ENCODE measurements around the gene PIGT.

Gene PIGT

GRCh38 chr20:45444050-45444449 is 28.1 kb downstream of the PIGT start:
- peak overlapping the region; percentile 32 for H3K4me3 Mint-ChIP-seq
- peaks cover 26% of the 10 kb centered on the region for H3K4me1 Mint-ChIP-seq
- DNase-seq (ENCODE audit: low spot score in 2 of 2) (peak; percentile 20 to 47), ATAC-seq (replicated peaks; ENCODE audit: extremely low read depth, poor library complexity, severe bottlenecking) (peak; percentile 91)
- H3K9me3 Mint-ChIP-seq = no peaks in the 10 kb centered on the region
- no peak overlapping the region for H3K27ac Mint-ChIP-seq (ENCODE audit: low read depth)
- H3K36me3 Mint-ChIP-seq (ENCODE audit: insufficient read depth) = peaks cover 6% of the 10 kb centered on the region
- no peaks in the 10 kb centered on the region for H3K27me3 Mint-ChIP-seq

DNA sequence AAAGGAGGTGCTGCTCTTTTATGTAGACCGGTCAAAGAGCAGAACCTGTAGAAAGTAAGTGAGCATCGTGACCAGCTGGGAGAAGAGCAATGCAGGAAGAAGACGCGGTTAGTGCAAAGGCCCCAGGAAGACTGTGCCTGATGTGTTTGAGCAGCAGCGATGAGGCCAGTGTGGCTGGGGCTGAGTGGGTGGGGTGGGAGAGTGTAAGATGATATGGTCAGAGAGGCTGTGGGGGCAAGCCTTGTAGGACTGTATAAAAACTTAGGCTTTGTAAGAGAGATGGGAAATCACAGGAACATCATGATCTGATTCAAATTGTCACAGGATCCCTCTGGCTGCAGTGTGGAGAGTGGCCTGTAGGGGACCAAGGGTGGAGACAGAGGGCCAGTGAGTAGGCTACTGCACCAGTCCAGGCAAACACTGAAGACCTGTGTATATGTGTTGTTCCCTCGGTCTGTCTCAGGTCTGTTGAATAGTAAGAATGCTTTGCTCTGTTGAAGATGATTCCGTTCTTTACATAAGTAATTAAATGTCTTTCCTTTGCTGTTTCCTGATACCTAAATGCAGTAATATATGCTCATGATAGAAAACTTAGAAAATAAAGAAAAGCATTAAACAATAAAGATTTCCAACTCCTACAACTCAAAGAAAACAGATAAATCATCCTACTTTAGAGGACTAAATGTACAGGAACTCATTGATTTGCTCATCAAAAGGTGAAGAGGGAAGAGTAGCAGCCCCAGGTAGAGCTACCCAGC is 30.0 kb downstream of the PIGT start:
- no peaks in the 10 kb centered on the region for H3K27me3 Mint-ChIP-seq
- peaks cover 6% of the 10 kb centered on the region for H3K36me3 Mint-ChIP-seq (ENCODE audit: insufficient read depth)
- H3K4me1 Mint-ChIP-seq = peaks cover 32% of the 10 kb centered on the region
- DNase-seq (ENCODE audit: low spot score in 2 of 2) (no peak), ATAC-seq (replicated peaks; ENCODE audit: extremely low read depth, poor library complexity, severe bottlenecking) (no peak)
- no peak overlapping the region for H3K27ac Mint-ChIP-seq (ENCODE audit: low read depth)
- no peak overlapping the region for H3K4me3 Mint-ChIP-seq
- H3K9me3 Mint-ChIP-seq = no peaks in the 10 kb centered on the region

- DNase-seq (ENCODE audit: low spot score in 2 of 2) (no peak), ATAC-seq (replicated peaks; ENCODE audit: extremely low read depth, poor library complexity, severe bottlenecking) (no peak)
- peaks cover 6% of the 10 kb centered on the region for H3K36me3 Mint-ChIP-seq (ENCODE audit: insufficient read depth)
- H3K27ac Mint-ChIP-seq (ENCODE audit: low read depth) = no peak overlapping the region
- H3K27me3 Mint-ChIP-seq = no peaks in the 10 kb centered on the region
- no peak overlapping the region for H3K4me3 Mint-ChIP-seq
- peaks cover 32% of the 10 kb centered on the region for H3K4me1 Mint-ChIP-seq
- H3K9me3 Mint-ChIP-seq = no peaks in the 10 kb centered on the region
These were observed 32.3 kb downstream of the PIGT start for GRCh38 chr20:45448270-45448669.

DNA sequence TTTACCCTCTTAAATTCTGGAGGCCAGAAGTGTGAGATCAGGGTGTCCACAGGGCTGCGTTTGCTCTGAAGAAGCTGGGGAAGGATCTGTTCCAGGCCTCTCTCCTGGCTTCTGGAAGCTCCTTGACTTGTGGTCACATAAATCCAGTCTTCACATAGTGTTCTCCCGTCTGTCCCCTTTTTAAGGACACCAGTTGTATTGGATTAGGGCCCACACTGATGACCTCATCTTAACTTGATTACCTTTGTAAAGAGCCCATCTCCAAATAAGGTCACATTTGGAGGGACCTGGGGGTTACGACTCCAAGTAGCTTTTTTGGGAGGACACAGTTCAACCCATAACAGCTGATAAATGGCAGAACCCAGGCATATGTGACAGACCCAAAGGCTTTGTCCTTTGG is 33.6 kb downstream of the PIGT start:
- Mint-ChIP-seq H3K9me3 (no peaks in the 10 kb centered on the region), H3K4me3 (no peak overlapping the region), H3K36me3 (ENCODE audit: insufficient read depth) (peaks cover 3% of the 10 kb centered on the region), H3K27ac (ENCODE audit: low read depth) (no peak overlapping the region), H3K27me3 (no peaks in the 10 kb centered on the region), H3K4me1 (peaks cover 21% of the 10 kb centered on the region)
- ATAC-seq (replicated peaks; ENCODE audit: extremely low read depth, poor library complexity, severe bottlenecking) = no peak
- no peak for DNase-seq (ENCODE audit: low spot score in 2 of 2)

GRCh38 chr20:45450097-45450818 is 34.3 kb downstream of the PIGT start:
- Mint-ChIP-seq H3K27ac (ENCODE audit: low read depth) (no peak overlapping the region), H3K4me3 (no peak overlapping the region), H3K4me1 (peaks cover 13% of the 10 kb centered on the region), H3K27me3 (no peaks in the 10 kb centered on the region), H3K9me3 (no peaks in the 10 kb centered on the region), H3K36me3 (ENCODE audit: insufficient read depth) (peaks cover 3% of the 10 kb centered on the region)
- ATAC-seq (replicated peaks; ENCODE audit: extremely low read depth, poor library complexity, severe bottlenecking) (peak; percentile 52), DNase-seq (ENCODE audit: low spot score in 2 of 2) (no peak)

DNA sequence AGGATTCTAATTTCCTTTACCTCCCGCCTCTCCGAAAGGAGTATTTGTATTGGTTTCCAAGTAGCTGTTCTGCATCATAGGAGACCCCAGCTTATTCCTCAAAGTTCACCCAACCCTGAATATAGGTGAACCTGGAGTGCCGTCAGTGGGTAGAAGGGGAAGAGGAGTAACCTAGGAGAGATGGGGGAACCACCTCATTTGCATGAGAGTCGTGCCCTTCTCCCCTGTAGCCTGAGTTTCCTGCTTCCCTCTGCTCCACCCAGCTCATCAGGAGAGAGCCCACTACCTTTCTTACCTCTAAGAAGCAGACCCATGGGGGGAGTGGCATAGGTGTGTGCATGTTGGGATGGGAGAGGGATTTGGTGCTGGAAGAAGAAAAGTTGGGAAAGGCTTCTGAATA is 36.3 kb downstream of the PIGT start:
- no peaks in the 10 kb centered on the region for H3K9me3 Mint-ChIP-seq
- H3K36me3 Mint-ChIP-seq (ENCODE audit: insufficient read depth) = no peaks in the 10 kb centered on the region
- no peak for DNase-seq (ENCODE audit: low spot score in 2 of 2)
- no peak overlapping the region for H3K4me3 Mint-ChIP-seq
- no peak for ATAC-seq (replicated peaks; ENCODE audit: extremely low read depth, poor library complexity, severe bottlenecking)
- H3K27me3 Mint-ChIP-seq = no peaks in the 10 kb centered on the region
- H3K4me1 Mint-ChIP-seq = peaks cover 6% of the 10 kb centered on the region
- no peak overlapping the region for H3K27ac Mint-ChIP-seq (ENCODE audit: low read depth)

DNA sequence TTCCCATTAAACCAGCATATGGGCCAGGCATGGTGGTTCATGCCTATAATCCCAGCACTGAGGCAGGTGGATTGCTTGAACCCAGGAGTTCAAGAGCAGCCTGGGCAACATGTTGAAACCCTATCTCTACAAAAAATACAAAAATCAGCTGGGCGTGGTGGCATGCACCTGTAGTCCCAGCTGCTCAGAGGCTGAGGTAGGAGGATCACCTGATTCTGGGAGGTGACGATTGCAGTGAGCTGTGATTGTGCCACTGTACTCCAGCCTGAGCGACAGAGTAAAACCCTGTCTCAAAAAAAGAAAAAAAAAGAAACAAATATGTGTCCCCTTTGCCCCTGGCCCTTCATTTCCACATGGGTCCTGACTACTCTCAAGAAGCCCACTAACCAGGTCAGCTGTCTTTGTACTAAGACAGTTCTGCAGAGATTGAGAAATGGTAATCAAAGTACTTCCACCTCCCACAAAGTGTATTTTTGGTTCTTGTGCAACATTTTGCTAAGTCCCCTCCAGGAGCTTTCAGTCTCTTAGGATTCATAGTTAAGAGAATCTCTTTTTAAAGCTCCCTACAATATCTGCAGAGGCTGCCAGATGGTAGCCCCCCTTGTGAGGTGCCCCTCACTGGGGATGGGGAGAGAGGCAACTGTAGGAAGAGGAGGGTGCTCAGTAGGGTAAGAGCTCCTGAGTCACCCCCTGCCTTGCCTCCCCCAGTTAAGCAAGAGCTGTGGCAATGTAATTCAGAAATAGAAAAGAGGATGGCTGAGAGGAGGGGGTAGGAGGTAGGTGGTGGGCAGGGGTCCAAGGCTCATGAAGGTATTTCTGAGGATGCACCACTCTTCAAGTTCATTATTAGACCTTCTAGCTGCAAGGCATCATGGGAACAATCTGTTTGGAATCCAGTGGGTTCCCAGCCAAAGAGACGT is 37.1 kb downstream of the PIGT start:
- no peaks in the 10 kb centered on the region for H3K36me3 Mint-ChIP-seq (ENCODE audit: insufficient read depth)
- no peaks in the 10 kb centered on the region for H3K9me3 Mint-ChIP-seq
- H3K4me3 Mint-ChIP-seq = no peak overlapping the region
- no peaks in the 10 kb centered on the region for H3K27me3 Mint-ChIP-seq
- ATAC-seq (replicated peaks; ENCODE audit: extremely low read depth, poor library complexity, severe bottlenecking) (no peak), DNase-seq (ENCODE audit: low spot score in 2 of 2) (no peak)
- peaks cover 6% of the 10 kb centered on the region for H3K4me1 Mint-ChIP-seq
- no peak overlapping the region for H3K27ac Mint-ChIP-seq (ENCODE audit: low read depth)

DNA sequence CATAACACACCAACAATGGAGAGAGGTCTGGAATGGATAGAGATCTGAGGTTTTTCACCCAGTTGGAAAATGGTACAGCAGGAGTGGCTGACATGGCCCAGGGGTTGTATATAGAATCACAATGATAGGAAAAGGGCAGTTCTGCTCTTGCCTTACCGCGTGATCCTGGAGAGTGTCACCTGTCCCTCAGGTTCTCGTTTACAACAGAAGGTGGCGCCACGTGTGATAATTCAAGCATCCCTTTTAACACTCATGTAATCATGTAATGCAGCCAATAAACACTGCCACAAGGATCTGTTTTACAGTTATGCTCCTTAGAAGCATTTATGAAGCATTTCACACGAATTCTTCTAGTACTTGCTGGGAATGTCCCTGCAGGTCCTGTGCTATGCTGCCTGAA is 40.7 kb downstream of the PIGT start:
- H3K4me3 Mint-ChIP-seq = no peak overlapping the region
- DNase-seq (ENCODE audit: low spot score in 2 of 2) (no peak), ATAC-seq (replicated peaks; ENCODE audit: extremely low read depth, poor library complexity, severe bottlenecking) (no peak)
- H3K27me3 Mint-ChIP-seq = no peaks in the 10 kb centered on the region
- no peak overlapping the region for H3K27ac Mint-ChIP-seq (ENCODE audit: low read depth)
- no peaks in the 10 kb centered on the region for H3K4me1 Mint-ChIP-seq
- no peaks in the 10 kb centered on the region for H3K9me3 Mint-ChIP-seq
- H3K36me3 Mint-ChIP-seq (ENCODE audit: insufficient read depth) = no peaks in the 10 kb centered on the region

GRCh38 chr20:45459606-45460005 is 43.7 kb downstream of the PIGT start:
- H3K9me3 Mint-ChIP-seq = no peaks in the 10 kb centered on the region
- no peaks in the 10 kb centered on the region for H3K4me1 Mint-ChIP-seq
- no peak overlapping the region for H3K4me3 Mint-ChIP-seq
- ATAC-seq (replicated peaks; ENCODE audit: extremely low read depth, poor library complexity, severe bottlenecking) (no peak), DNase-seq (ENCODE audit: low spot score in 2 of 2) (no peak)
- no peaks in the 10 kb centered on the region for H3K27me3 Mint-ChIP-seq
- H3K27ac Mint-ChIP-seq (ENCODE audit: low read depth) = no peak overlapping the region
- H3K36me3 Mint-ChIP-seq (ENCODE audit: insufficient read depth) = no peaks in the 10 kb centered on the region

DNA sequence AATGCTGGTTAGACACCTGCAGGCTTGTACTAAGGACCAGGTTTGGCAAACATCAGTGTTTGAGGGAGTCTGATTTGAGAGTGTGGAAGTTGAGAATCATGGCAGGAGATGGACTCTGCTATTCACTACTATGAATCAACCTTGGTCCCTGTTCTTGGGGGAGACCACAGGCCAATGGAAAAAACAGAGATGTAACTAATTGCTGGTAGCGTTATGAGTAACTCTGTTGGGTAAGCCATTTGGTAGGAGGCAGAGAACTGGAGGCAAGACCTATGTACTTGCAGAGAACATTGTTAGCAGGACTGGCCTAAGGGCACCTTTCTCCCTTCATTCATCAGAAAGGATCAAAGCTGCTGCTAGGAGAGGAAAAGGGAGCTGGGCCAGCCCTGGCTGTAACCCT is 45.3 kb downstream of the PIGT start:
- Mint-ChIP-seq H3K36me3 (ENCODE audit: insufficient read depth) (no peaks in the 10 kb centered on the region), H3K27ac (ENCODE audit: low read depth) (no peak overlapping the region), H3K9me3 (no peaks in the 10 kb centered on the region), H3K27me3 (no peaks in the 10 kb centered on the region), H3K4me3 (no peak overlapping the region), H3K4me1 (no peaks in the 10 kb centered on the region)
- ATAC-seq (replicated peaks; ENCODE audit: extremely low read depth, poor library complexity, severe bottlenecking) (no peak), DNase-seq (ENCODE audit: low spot score in 2 of 2) (no peak)

DNA sequence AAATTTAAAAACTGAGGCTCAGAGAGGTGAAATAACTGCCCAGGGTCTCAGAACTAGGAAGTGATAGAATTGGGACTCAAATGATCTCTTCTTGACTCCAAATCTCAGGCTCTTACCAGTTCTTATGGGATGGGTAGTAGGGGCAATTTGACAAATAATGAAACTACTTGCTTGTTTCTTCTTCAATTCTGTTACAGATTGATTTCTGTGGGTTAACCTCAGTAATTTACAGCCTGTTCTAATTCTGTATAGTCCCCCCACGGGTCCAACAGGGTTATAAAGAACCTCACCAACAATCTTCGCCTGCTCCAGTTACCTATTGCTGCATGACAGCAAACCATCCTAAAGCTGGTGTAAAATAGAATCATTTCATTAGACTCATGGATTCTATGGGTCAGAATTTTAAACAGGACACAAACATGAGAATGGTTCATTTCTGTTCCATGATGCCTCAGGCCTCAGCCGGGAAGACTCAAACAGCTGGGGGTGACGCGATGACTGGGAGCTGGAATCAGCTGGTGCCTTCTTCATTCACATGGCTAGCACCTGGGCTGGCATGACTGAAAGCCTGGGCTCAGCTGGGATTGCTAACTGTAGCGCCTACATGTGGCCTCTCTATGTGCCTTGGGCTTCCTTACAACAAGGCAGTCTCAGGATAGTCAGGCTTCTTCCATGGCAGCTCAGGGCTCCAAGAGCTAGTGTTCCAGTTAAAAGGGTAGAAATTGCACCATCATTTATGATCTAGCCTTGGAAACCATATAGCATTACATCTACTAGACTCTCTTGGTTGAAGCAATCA is 47.0 kb downstream of the PIGT start:
- Mint-ChIP-seq H3K27ac (ENCODE audit: low read depth) (no peak overlapping the region), H3K36me3 (ENCODE audit: insufficient read depth) (no peaks in the 10 kb centered on the region), H3K9me3 (no peaks in the 10 kb centered on the region), H3K27me3 (peaks cover 3% of the 10 kb centered on the region), H3K4me1 (no peaks in the 10 kb centered on the region), H3K4me3 (no peak overlapping the region)
- DNase-seq (ENCODE audit: low spot score in 2 of 2) (no peak), ATAC-seq (replicated peaks; ENCODE audit: extremely low read depth, poor library complexity, severe bottlenecking) (no peak)

- no peak for DNase-seq (ENCODE audit: low spot score in 2 of 2)
- no peak overlapping the region for H3K27ac Mint-ChIP-seq (ENCODE audit: low read depth)
- no peak overlapping the region for H3K4me3 Mint-ChIP-seq
- no peaks in the 10 kb centered on the region for H3K9me3 Mint-ChIP-seq
- peaks cover 11% of the 10 kb centered on the region for H3K27me3 Mint-ChIP-seq
- ATAC-seq (replicated peaks; ENCODE audit: extremely low read depth, poor library complexity, severe bottlenecking) = no peak
- no peaks in the 10 kb centered on the region for H3K36me3 Mint-ChIP-seq (ENCODE audit: insufficient read depth)
- H3K4me1 Mint-ChIP-seq = no peaks in the 10 kb centered on the region
These were observed 47.8 kb downstream of the PIGT start for GRCh38 chr20:45463709-45464108.
